WTC11 (cell line): ENCODE data around the gene AKAP13. TPM values are rescaled to one million over a fixed set of nuclear protein-coding genes. Genes with fewer than 3 reads are reported as not detected.

ENCODE experiments used
- ATAC-seq: fragments of 200-7000 bp; cut with Tn5 transposase; 2 replicates; pipeline ENCODE4 v1.10.0; 2021; ENCODE audit warnings: mild to moderate bottlenecking, moderate library complexity
- CTCF ChIA-PET: fragments of 300-600 bp; sonication (Branson Sonifier 250); formaldehyde crosslinking; loops from one replicate; lab custom pipeline; 2021; ENCODE audit warnings: antibody characterized with exemption; lab: Charles Lee
- POLR2A ChIA-PET: fragments of 350-600 bp; sonication (Branson Sonifier 250); formaldehyde crosslinking; loops from one replicate; lab custom pipeline; 2021; ENCODE audit warnings: antibody characterized with exemption; lab: Charles Lee
- DNase-seq: peaks from one replicate; pipeline ENCODE4 v3.0.0; 2021; ENCODE audit warnings: low spot score
- H3K27ac Mint-ChIP-seq: 2 replicates; pipeline ENCODE4 v1.8.0; 2021; ENCODE audit warnings: mixed read lengths
- H3K27me3 Mint-ChIP-seq: 2 replicates; pipeline ENCODE4 v1.8.0; 2021; ENCODE audit warnings: low read depth, mild to moderate bottlenecking, moderate library complexity, mixed read lengths
- H3K36me3 Mint-ChIP-seq: 2 replicates; pipeline ENCODE4 v1.8.0; 2021; ENCODE audit warnings: mixed read lengths
- H3K4me1 Mint-ChIP-seq: 2 replicates; pipeline ENCODE4 v1.8.0; 2022; ENCODE audit warnings: mixed read lengths
- H3K4me3 Mint-ChIP-seq: 2 replicates; pipeline ENCODE4 v1.8.0; 2021; ENCODE audit warnings: mild to moderate bottlenecking, moderate library complexity, mixed read lengths
- H3K9me3 Mint-ChIP-seq: 2 replicates; pipeline ENCODE4 v1.8.0; 2021; ENCODE audit warnings: mixed read lengths
- ATF2 ChIP-seq: sonication (generic); formaldehyde crosslinking; IDR thresholded peaks from 2 replicates; pipeline ENCODE4 v1.8.1; 2022; ENCODE audit warnings: low read depth, missing genetic modification reagents, borderline replicate concordance
- ETV6 ChIP-seq: sonication (generic); formaldehyde crosslinking; IDR thresholded peaks from 2 replicates; pipeline ENCODE4 v1.8.1; 2022; ENCODE audit warnings: mild to moderate bottlenecking, missing genetic modification reagents
- JAZF1 ChIP-seq: fragments of 250-450 bp; sonication (Bioruptor Pico); IDR thresholded peaks from 2 replicates; pipeline ENCODE4 v1.9.0; 2021; ENCODE audit warnings: moderate library complexity, mild to moderate bottlenecking, inconsistent platforms
- MLX ChIP-seq: sonication (generic); formaldehyde crosslinking; IDR thresholded peaks from 2 replicates; pipeline ENCODE4 v1.8.1; 2023; ENCODE audit warnings: mild to moderate bottlenecking, missing genetic modification reagents, moderate library complexity
- NFATC4 ChIP-seq: fragments of 250-450 bp; sonication (Bioruptor Pico); IDR thresholded peaks from 2 replicates; pipeline ENCODE4 v1.9.0; 2021; ENCODE audit warnings: mild to moderate bottlenecking
- SMAD4 ChIP-seq: sonication (generic); formaldehyde crosslinking; IDR thresholded peaks from 2 replicates; pipeline ENCODE4 v1.8.0; 2022; ENCODE audit warnings: mild to moderate bottlenecking, missing genetic modification reagents
- TEAD4 ChIP-seq: sonication (generic); formaldehyde crosslinking; IDR thresholded peaks from 2 replicates; pipeline ENCODE4 v1.8.0; 2022; ENCODE audit warnings: mild to moderate bottlenecking, missing genetic modification reagents
- ZNF138 ChIP-seq: sonication (generic); formaldehyde crosslinking; conservative IDR thresholded peaks from 2 replicates; pipeline ENCODE4 v1.8.1; 2022; ENCODE audit warnings: mild to moderate bottlenecking, moderate library complexity, missing genetic modification reagents
- ZNF263 ChIP-seq: sonication (generic); formaldehyde crosslinking; IDR thresholded peaks from 2 replicates; pipeline ENCODE4 v1.8.1; 2022; ENCODE audit warnings: low read depth, mild to moderate bottlenecking, moderate library complexity, missing genetic modification reagents
- ZNF425 ChIP-seq: fragments of 250-450 bp; sonication (Bioruptor Pico); conservative IDR thresholded peaks from 2 replicates; pipeline ENCODE4 v1.9.0; 2021; ENCODE audit warnings: mild to moderate bottlenecking
- total RNA-seq: library from RNA; stranded (reverse); gene quantifications from 3 replicates; pipeline ENCODE4 v1.2.3, GENCODE V29; 2021
- TF ChIP-seq, protein P1 (sequence below): fragments of 250-450 bp; sonication (Bioruptor Pico); IDR thresholded peaks from 2 replicates; pipeline ENCODE4 v1.9.0; 2021; ENCODE audit warnings: moderate library complexity, mild to moderate bottlenecking, inconsistent platforms, borderline replicate concordance
- TF ChIP-seq, protein P2 (sequence below): fragments of 250-450 bp; sonication (Bioruptor Pico); IDR thresholded peaks from 2 replicates; pipeline ENCODE4 v2.1.2; 2022; ENCODE audit warnings: mild to moderate bottlenecking, moderate library complexity
- TF ChIP-seq, protein P3 (sequence below): sonication (generic); formaldehyde crosslinking; IDR thresholded peaks from 2 replicates; pipeline ENCODE4 v1.8.1; 2023; ENCODE audit warnings: mild to moderate bottlenecking, missing genetic modification reagents, borderline replicate concordance
- TF ChIP-seq, protein P4 (sequence below): fragments of 250-450 bp; sonication (Bioruptor Pico); IDR thresholded peaks from 2 replicates; pipeline ENCODE4 v1.9.0; 2021; ENCODE audit warnings: mild to moderate bottlenecking, borderline replicate concordance
- TF ChIP-seq, protein P5 (sequence below): sonication (generic); formaldehyde crosslinking; IDR thresholded peaks from 2 replicates; pipeline ENCODE4 v1.8.1; 2022; ENCODE audit warnings: mild to moderate bottlenecking, missing genetic modification reagents, moderate library complexity, borderline replicate concordance
- TF ChIP-seq, protein P6 (sequence below): sonication (generic); formaldehyde crosslinking; conservative IDR thresholded peaks from 2 replicates; pipeline ENCODE4 v1.8.1; 2023; ENCODE audit warnings: mild to moderate bottlenecking, low read depth, missing genetic modification reagents, moderate library complexity

AKAP13 gene
- total RNA-seq, 1 experiment from 2014 or later = 50.3 TPM

- POLR2A ChIA-PET = no interaction called here
- CTCF ChIA-PET = interaction anchor here (0.6 kb wide), 1 partner anchor 33 kb away, joined by 5 read pairs; no protein-coding TSS in a partner anchor
- TF ChIP-seq ZNF425 (CRISPR knock-in tag) (no peak), NFATC4 (CRISPR knock-in tag) (no peak), ZNF138 (CRISPR knock-in tag) (no peak), MLX (no peak), ATF2 (CRISPR knock-in tag) (no peak), ETV6 (CRISPR knock-in tag) (no peak), ZNF263 (CRISPR knock-in tag) (no peak), TEAD4 (CRISPR knock-in tag) (no peak), JAZF1 (CRISPR knock-in tag) (no peak), SMAD4 (no peak)
- TF ChIP-seq, protein P1, sequence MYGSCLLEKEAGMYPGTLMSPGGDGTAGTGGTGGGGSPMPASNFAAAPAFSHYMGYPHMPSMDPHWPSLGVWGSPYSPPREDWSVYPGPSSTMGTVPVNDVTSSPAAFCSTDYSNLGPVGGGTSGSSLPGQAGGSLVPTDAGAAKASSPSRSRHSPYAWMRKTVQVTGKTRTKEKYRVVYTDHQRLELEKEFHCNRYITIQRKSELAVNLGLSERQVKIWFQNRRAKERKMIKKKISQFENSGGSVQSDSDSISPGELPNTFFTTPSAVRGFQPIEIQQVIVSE (CRISPR knock-in tag) = no peak
- TF ChIP-seq, protein P2, sequence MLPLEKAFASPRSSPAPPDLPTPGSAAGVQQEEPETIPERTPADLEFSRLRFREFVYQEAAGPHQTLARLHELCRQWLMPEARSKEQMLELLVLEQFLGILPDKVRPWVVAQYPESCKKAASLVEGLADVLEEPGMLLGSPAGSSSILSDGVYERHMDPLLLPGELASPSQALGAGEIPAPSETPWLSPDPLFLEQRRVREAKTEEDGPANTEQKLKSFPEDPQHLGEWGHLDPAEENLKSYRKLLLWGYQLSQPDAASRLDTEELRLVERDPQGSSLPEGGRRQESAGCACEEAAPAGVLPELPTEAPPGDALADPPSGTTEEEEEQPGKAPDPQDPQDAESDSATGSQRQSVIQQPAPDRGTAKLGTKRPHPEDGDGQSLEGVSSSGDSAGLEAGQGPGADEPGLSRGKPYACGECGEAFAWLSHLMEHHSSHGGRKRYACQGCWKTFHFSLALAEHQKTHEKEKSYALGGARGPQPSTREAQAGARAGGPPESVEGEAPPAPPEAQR (CRISPR knock-in tag) = no peak
- TF ChIP-seq, protein P3, sequence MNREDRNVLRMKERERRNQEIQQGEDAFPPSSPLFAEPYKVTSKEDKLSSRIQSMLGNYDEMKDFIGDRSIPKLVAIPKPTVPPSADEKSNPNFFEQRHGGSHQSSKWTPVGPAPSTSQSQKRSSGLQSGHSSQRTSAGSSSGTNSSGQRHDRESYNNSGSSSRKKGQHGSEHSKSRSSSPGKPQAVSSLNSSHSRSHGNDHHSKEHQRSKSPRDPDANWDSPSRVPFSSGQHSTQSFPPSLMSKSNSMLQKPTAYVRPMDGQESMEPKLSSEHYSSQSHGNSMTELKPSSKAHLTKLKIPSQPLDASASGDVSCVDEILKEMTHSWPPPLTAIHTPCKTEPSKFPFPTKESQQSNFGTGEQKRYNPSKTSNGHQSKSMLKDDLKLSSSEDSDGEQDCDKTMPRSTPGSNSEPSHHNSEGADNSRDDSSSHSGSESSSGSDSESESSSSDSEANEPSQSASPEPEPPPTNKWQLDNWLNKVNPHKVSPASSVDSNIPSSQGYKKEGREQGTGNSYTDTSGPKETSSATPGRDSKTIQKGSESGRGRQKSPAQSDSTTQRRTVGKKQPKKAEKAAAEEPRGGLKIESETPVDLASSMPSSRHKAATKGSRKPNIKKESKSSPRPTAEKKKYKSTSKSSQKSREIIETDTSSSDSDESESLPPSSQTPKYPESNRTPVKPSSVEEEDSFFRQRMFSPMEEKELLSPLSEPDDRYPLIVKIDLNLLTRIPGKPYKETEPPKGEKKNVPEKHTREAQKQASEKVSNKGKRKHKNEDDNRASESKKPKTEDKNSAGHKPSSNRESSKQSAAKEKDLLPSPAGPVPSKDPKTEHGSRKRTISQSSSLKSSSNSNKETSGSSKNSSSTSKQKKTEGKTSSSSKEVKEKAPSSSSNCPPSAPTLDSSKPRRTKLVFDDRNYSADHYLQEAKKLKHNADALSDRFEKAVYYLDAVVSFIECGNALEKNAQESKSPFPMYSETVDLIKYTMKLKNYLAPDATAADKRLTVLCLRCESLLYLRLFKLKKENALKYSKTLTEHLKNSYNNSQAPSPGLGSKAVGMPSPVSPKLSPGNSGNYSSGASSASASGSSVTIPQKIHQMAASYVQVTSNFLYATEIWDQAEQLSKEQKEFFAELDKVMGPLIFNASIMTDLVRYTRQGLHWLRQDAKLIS (CRISPR knock-in tag) = no peak
- TF ChIP-seq, protein P4, sequence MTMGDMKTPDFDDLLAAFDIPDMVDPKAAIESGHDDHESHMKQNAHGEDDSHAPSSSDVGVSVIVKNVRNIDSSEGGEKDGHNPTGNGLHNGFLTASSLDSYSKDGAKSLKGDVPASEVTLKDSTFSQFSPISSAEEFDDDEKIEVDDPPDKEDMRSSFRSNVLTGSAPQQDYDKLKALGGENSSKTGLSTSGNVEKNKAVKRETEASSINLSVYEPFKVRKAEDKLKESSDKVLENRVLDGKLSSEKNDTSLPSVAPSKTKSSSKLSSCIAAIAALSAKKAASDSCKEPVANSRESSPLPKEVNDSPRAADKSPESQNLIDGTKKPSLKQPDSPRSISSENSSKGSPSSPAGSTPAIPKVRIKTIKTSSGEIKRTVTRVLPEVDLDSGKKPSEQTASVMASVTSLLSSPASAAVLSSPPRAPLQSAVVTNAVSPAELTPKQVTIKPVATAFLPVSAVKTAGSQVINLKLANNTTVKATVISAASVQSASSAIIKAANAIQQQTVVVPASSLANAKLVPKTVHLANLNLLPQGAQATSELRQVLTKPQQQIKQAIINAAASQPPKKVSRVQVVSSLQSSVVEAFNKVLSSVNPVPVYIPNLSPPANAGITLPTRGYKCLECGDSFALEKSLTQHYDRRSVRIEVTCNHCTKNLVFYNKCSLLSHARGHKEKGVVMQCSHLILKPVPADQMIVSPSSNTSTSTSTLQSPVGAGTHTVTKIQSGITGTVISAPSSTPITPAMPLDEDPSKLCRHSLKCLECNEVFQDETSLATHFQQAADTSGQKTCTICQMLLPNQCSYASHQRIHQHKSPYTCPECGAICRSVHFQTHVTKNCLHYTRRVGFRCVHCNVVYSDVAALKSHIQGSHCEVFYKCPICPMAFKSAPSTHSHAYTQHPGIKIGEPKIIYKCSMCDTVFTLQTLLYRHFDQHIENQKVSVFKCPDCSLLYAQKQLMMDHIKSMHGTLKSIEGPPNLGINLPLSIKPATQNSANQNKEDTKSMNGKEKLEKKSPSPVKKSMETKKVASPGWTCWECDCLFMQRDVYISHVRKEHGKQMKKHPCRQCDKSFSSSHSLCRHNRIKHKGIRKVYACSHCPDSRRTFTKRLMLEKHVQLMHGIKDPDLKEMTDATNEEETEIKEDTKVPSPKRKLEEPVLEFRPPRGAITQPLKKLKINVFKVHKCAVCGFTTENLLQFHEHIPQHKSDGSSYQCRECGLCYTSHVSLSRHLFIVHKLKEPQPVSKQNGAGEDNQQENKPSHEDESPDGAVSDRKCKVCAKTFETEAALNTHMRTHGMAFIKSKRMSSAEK (CRISPR knock-in tag) = no peak
- TF ChIP-seq, protein P5, sequence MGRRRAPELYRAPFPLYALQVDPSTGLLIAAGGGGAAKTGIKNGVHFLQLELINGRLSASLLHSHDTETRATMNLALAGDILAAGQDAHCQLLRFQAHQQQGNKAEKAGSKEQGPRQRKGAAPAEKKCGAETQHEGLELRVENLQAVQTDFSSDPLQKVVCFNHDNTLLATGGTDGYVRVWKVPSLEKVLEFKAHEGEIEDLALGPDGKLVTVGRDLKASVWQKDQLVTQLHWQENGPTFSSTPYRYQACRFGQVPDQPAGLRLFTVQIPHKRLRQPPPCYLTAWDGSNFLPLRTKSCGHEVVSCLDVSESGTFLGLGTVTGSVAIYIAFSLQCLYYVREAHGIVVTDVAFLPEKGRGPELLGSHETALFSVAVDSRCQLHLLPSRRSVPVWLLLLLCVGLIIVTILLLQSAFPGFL (CRISPR knock-in tag) = no peak
- TF ChIP-seq, protein P6, sequence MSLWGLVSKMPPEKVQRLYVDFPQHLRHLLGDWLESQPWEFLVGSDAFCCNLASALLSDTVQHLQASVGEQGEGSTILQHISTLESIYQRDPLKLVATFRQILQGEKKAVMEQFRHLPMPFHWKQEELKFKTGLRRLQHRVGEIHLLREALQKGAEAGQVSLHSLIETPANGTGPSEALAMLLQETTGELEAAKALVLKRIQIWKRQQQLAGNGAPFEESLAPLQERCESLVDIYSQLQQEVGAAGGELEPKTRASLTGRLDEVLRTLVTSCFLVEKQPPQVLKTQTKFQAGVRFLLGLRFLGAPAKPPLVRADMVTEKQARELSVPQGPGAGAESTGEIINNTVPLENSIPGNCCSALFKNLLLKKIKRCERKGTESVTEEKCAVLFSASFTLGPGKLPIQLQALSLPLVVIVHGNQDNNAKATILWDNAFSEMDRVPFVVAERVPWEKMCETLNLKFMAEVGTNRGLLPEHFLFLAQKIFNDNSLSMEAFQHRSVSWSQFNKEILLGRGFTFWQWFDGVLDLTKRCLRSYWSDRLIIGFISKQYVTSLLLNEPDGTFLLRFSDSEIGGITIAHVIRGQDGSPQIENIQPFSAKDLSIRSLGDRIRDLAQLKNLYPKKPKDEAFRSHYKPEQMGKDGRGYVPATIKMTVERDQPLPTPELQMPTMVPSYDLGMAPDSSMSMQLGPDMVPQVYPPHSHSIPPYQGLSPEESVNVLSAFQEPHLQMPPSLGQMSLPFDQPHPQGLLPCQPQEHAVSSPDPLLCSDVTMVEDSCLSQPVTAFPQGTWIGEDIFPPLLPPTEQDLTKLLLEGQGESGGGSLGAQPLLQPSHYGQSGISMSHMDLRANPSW (CRISPR knock-in tag) = no peak
Observed at GRCh38 chr15:85718981-85719380, 338.6 kb downstream of the AKAP13 start.

More at GRCh38 chr15:85718981-85719380, 338.6 kb downstream of the AKAP13 start:
- Mint-ChIP-seq H3K27ac (no peak overlapping the region), H3K36me3 (peaks cover 30% of the 10 kb centered on the region), H3K4me1 (no peaks in the 10 kb centered on the region), H3K9me3 (no peaks in the 10 kb centered on the region), H3K4me3 (no peak overlapping the region), H3K27me3 (no peaks in the 10 kb centered on the region)
- no peak for ATAC-seq
- DNase-seq = no peak
